GM12878 (cell line): Measurements from ENCODE around the gene SNCAIP. TPM values are rescaled to one million over a fixed set of nuclear protein-coding genes. Genes with fewer than 3 reads are reported as not detected.

Experiments used
- ATAC-seq: fragments of 200-7000 bp; cut with Tn5 transposase; 3 replicates; pipeline ENCODE4 v1.9.1; 2020; ENCODE audit warnings: mild to moderate bottlenecking, moderate library complexity
- BruUV-seq: library from RNA; stranded (reverse); fragments of 400-500 nt; replicated peaks from 2 replicates; lab custom pipeline; 2021; lab: Mats Ljungman, UMichigan
- CTCF ChIA-PET: fragments of 300-600 bp; sonication (Branson Sonifier 250); formaldehyde crosslinking; extraction: SDS; loops from one replicate; lab custom pipeline; 2021; ENCODE audit warnings: inconsistent platforms; lab: Yijun Ruan, JAX
- POLR2A ChIA-PET: fragments of 350-600 bp; formaldehyde crosslinking; extraction: SDS; loops from one replicate; lab custom pipeline; 2021; ENCODE audit warnings: inconsistent platforms; lab: Charles Lee
- RAD21 ChIA-PET: fragments of 300-600 bp; sonication (Branson Sonifier 250); formaldehyde crosslinking; loops from one replicate; lab custom pipeline; 2023; ENCODE audit warnings: antibody characterized with exemption; ENCODE audit not compliant: unreplicated experiment; lab: Charles Lee
- SMC1A ChIA-PET: fragments of 300-600 bp; sonication (Branson Sonifier 250); formaldehyde crosslinking; loops from one replicate; lab custom pipeline; 2023; ENCODE audit not compliant: unreplicated experiment, uncharacterized antibody; lab: Charles Lee
- DNase-seq: peaks from one replicate; pipeline ENCODE4 v3.0.0-alpha.2; 2011; ENCODE audit warnings: low read depth, low spot score
- FAIRE-seq: peaks from 3 replicates; lab custom pipeline; 2011; peaks lifted over from hg19 to GRCh38; lab: Jason Lieb, UNC
- H2AFZ ChIP-seq: 2 replicates; pipeline ENCODE4 v1.6.0; 2011; ENCODE audit warnings: low read depth, low read length, control low read depth; ENCODE audit not compliant: control insufficient read depth
- H3K27ac ChIP-seq: 2 replicates; pipeline ENCODE4 v1.5.1; 2011; ENCODE audit warnings: control low read depth; ENCODE audit not compliant: control insufficient read depth, insufficient read depth
- H3K27me3 ChIP-seq, 2 experiments: replicated peaks in 1 of 2; 2 replicates each; pipeline versions ENCODE4 v1.6.0 to v1.6.1; 2011; ENCODE audit warnings: low read length in 1 of 2; ENCODE audit not compliant: control insufficient read depth in 2 of 2, insufficient read depth in 2 of 2
- H3K36me3 ChIP-seq, 2 experiments: 2 replicates each; pipeline ENCODE4 v1.5.1; 2011; ENCODE audit warnings: low read length in 1 of 2; ENCODE audit not compliant: control insufficient read depth in 2 of 2, insufficient read depth in 2 of 2
- H3K4me1 ChIP-seq: 2 replicates; pipeline ENCODE4 v1.6.1; 2011; ENCODE audit warnings: mild to moderate bottlenecking, low read length, moderate library complexity, mixed read lengths; ENCODE audit not compliant: control insufficient read depth, insufficient read depth
- H3K4me2 ChIP-seq: 2 replicates; pipeline ENCODE4 v1.6.0; 2011; ENCODE audit warnings: control low read depth; ENCODE audit not compliant: control insufficient read depth, insufficient read depth
- H3K4me3 ChIP-seq: fragments of 200-600 bp; sonication (generic); 2 replicates; pipeline ENCODE4 v1.5.1; 2016
- H3K79me2 ChIP-seq: 2 replicates; pipeline ENCODE4 v1.6.0; 2011; ENCODE audit warnings: low read length; ENCODE audit not compliant: control insufficient read depth, insufficient read depth
- H3K9ac ChIP-seq: 2 replicates; pipeline ENCODE4 v1.8.0; 2011; ENCODE audit warnings: low read length, control low read depth, mixed read lengths; ENCODE audit not compliant: control insufficient read depth, insufficient read depth
- H3K9me3 ChIP-seq: replicated peaks from 3 replicates; pipeline ENCODE4 v1.5.1; 2011; ENCODE audit warnings: mild to moderate bottlenecking, low read length; ENCODE audit not compliant: control insufficient read depth, insufficient read depth
- H4K20me1 ChIP-seq: 2 replicates; pipeline ENCODE4 v1.6.0; 2011; ENCODE audit not compliant: control insufficient read depth, insufficient read depth
- CEBPB ChIP-seq, 2 experiments: fragments of 150-350 bp in 1 of 2; IDR thresholded peaks; 2 replicates each; pipeline ENCODE4 v1.6.1; 2012 to 2014; ENCODE audit warnings: low read depth in 2 of 2, low read length in 2 of 2, borderline replicate concordance in 1 of 2, inconsistent platforms in 1 of 2
- CEBPZ ChIP-seq: fragments of 150-350 bp; IDR thresholded peaks from 2 replicates; pipeline ENCODE4 v1.6.1; 2016; ENCODE audit warnings: low read depth, low read length
- FOXK2 ChIP-seq: fragments of 450-650 bp; IDR thresholded peaks from 2 replicates; pipeline ENCODE4 v1.6.1; 2017; ENCODE audit warnings: mild to moderate bottlenecking, moderate library complexity
- IKZF1 ChIP-seq: fragments of 450-650 bp; conservative IDR thresholded peaks from 2 replicates; pipeline ENCODE4 v1.6.1; 2017; ENCODE audit warnings: antibody characterized with exemption, mild to moderate bottlenecking
- TAF1 ChIP-seq: IDR thresholded peaks from 2 replicates; pipeline ENCODE4 v1.6.1; 2011; ENCODE audit warnings: mild to moderate bottlenecking, low read depth, low read length, borderline replicate concordance
- WRNIP1 ChIP-seq: IDR thresholded peaks from 2 replicates; pipeline ENCODE4 v1.6.1; 2011; ENCODE audit warnings: low read depth, low read length, improper control_type of control experiment, borderline replicate concordance
- ZZZ3 ChIP-seq: IDR thresholded peaks from 2 replicates; pipeline ENCODE4 v1.6.1; 2011; ENCODE audit warnings: low read depth; ENCODE audit not compliant: control insufficient read depth, insufficient read length
- WGBS: methylation state at CpG from one replicate; pipeline ENCODE4 v1.1.6; 2016; ENCODE audit warnings: low lambda C conversion rate; ENCODE audit not compliant: insufficient replicate concordance, insufficient coverage; ENCODE audit errors: missing lambda C conversion rate; 5-methylcytosine and 5-hydroxymethylcytosine counted together
- in situ Hi-C: fragments of 300-500 bp; cut with MboI; formaldehyde crosslinking; loops from 9 replicates; pipeline ENCODE4 v1.14.3; 2018; ENCODE audit warnings: mixed read lengths
- intact Hi-C: fragments of 100-400 bp; cut with micrococcal nuclease; formaldehyde crosslinking; loops from one replicate; pipeline ENCODE4 v1.14.2; 2022; ENCODE audit not compliant: unreplicated experiment
- polyA plus RNA-seq, 11 experiments: library from polyadenylated mRNA; depleted of rRNA in 4 of 11; unstranded in 6 of 11; stranded (reverse) in 5 of 11; fragments of >200 nt; fragmentation: Nextera tagmentation in 4 of 11; fragmentation: Illumina TruSeq in 1 of 11; extraction: Ambion mirVana in 4 of 11; extraction: Trizol in 1 of 11; gene quantifications; 1 replicate in 1 of 11; 2 replicates in 10 of 11; pipeline versions ENCODE4 v1.2.1 to v1.2.3, GENCODE V29; 2011 to 2016; ENCODE audit warnings: inconsistent platforms in 2 of 11, missing spikeins in 2 of 11, low read depth in 1 of 11
- total RNA-seq, 4 experiments: library from RNA; depleted of rRNA in 3 of 4; stranded (reverse); fragments of >200 nt in 3 of 4; fragmentation: Illumina TruSeq in 1 of 4; extraction: Trizol in 1 of 4; gene quantifications; 2 replicates each; pipeline versions ENCODE4 v1.2.1 to v1.2.3, GENCODE V29; 2013 to 2021

The SNCAIP gene
- total and polyA plus RNA-seq, 10 of the 15 experiments (the other 5 are each of a cell fraction or from before 2014, with no cell fraction given): 0.03 to 0.62 (median 0.16) TPM; not detected in 1

GRCh38 chr5:122283592-122283991 lies 28.4 kb upstream of the SNCAIP start:
- WGBS: 63% methylated on average over 3 of the region's 3 CpGs
- no peak overlapping the region for H3K4me2 ChIP-seq
- no peaks in the 10 kb centered on the region for H3K4me1 ChIP-seq
- no peaks in the 10 kb centered on the region for H3K27me3 ChIP-seq
- no TSS peak for BruUV-seq
- no peak for ATAC-seq
- no peak overlapping the region for H2AFZ ChIP-seq
- ChIA-PET RAD21 (no interaction called here), CTCF (interaction anchor here (1.3 to 2.1 kb wide), 2 partner anchors 11 to 13 kb away, joined by 3 to 10 read pairs; no protein-coding TSS in a partner anchor), POLR2A (no interaction called here), SMC1A (no interaction called here)
- H3K9ac ChIP-seq: no peak overlapping the region
- intact Hi-C loops: no loop called here
- no peak overlapping the region for H3K27ac ChIP-seq
- no peak overlapping the region for H3K4me3 ChIP-seq
- H4K20me1 ChIP-seq: no peaks in the 10 kb centered on the region
- in situ Hi-C loops: no loop called here
- FAIRE-seq: no peak
- no peaks in the 10 kb centered on the region for H3K36me3 ChIP-seq
- no peak for DNase-seq
- TF ChIP-seq CEBPB (IDR thresholded peaks at IDR 0.05; ENCODE audit: borderline replicate concordance in 1 of 2, low read depth in 2 of 2, low read length in 2 of 2): no peak
- no peak for TF ChIP-seq FOXK2
- no peak for TF ChIP-seq IKZF1
- H3K9me3 ChIP-seq: no peaks in the 10 kb centered on the region
- H3K79me2 ChIP-seq: no peaks in the 10 kb centered on the region

- in situ Hi-C loops: no loop called here
- DNase-seq (no peak), FAIRE-seq (no peak), ATAC-seq (no peak)
- no peaks in the 10 kb centered on the region for H3K79me2 ChIP-seq
- no peaks in the 10 kb centered on the region for H3K9me3 ChIP-seq
- no TSS peak for BruUV-seq
- no peaks in the 10 kb centered on the region for H3K36me3 ChIP-seq
- H3K9ac ChIP-seq: no peak overlapping the region
- ChIA-PET RAD21 (no interaction called here), SMC1A (interaction anchor here (1.5 kb wide), 1 partner anchor 11 kb away, joined by 3 read pairs; no protein-coding TSS in a partner anchor), CTCF (interaction anchor here (1.6 kb wide), 1 partner anchor 8 kb away, joined by 3 read pairs; no protein-coding TSS in a partner anchor), POLR2A (interaction anchor here (1.1 kb wide), 1 partner anchor 9 kb away, joined by 3 read pairs; no protein-coding TSS in a partner anchor)
- no peak overlapping the region for H2AFZ ChIP-seq
- no peak for TF ChIP-seq ZZZ3
- no peak for TF ChIP-seq TAF1
- no peak for TF ChIP-seq CEBPZ
- no peak for TF ChIP-seq WRNIP1
- H3K4me1 ChIP-seq: no peaks in the 10 kb centered on the region
- intact Hi-C loops: no loop called here
- H3K27ac ChIP-seq: no peak overlapping the region
- 12% methylated on average over 4 of the region's 4 CpGs for WGBS
- H3K27me3 ChIP-seq: no peaks in the 10 kb centered on the region; a peak in 1 of 4 replicates
- no peak overlapping the region for H3K4me3 ChIP-seq
- H3K4me2 ChIP-seq: no peak overlapping the region
- no peaks in the 10 kb centered on the region for H4K20me1 ChIP-seq
Measured at GRCh38 chr5:122286541-122286940, 25.5 kb upstream of the SNCAIP start.
